IMR-90 (cell line): ENCODE data around the gene JAK1. TPM values are rescaled to one million over a fixed set of nuclear protein-coding genes. Genes with fewer than 3 reads are reported as not detected.

Source experiments
- ATAC-seq: fragments of 200-7000 bp; cut with Tn5 transposase; 2 replicates; pipeline ENCODE4 v1.9.1; 2020; ENCODE audit warnings: low read depth, mild to moderate bottlenecking, moderate library complexity
- BruUV-seq: library from RNA; stranded (reverse); fragments of 400-500 nt; replicated peaks from 2 replicates; lab custom pipeline; 2021; lab: Mats Ljungman, UMichigan
- CTCF ChIA-PET: fragments of 300-600 bp; formaldehyde crosslinking; extraction: SDS; loops from one replicate; lab custom pipeline; 2021; ENCODE audit warnings: antibody characterized with exemption; lab: Yijun Ruan, JAX
- POLR2A ChIA-PET: fragments of 300-600 bp; sonication (Branson Sonifier 250); formaldehyde crosslinking; loops from one replicate; lab custom pipeline; 2022; ENCODE audit warnings: antibody characterized with exemption; ENCODE audit not compliant: unreplicated experiment; lab: Charles Lee
- DNase-seq: peaks from one replicate; pipeline ENCODE4 v3.0.0; 2013
- H2AFZ ChIP-seq: replicated peaks from 2 replicates; pipeline ENCODE3; 2013; ENCODE audit warnings: low read length, mild to moderate bottlenecking; ENCODE audit not compliant: poor library complexity
- H2AK5ac ChIP-seq: 2 replicates; pipeline ENCODE4 v1.6.1; 2013; ENCODE audit warnings: low read depth, low read length, inconsistent platforms
- H2AK9ac ChIP-seq: replicated peaks from 2 replicates; pipeline ENCODE3; 2013; ENCODE audit warnings: mild to moderate bottlenecking, low read depth, low read length, moderate library complexity; ENCODE audit not compliant: poor library complexity
- H2BK120ac ChIP-seq: 2 replicates; pipeline ENCODE4 v1.6.1; 2013; ENCODE audit warnings: low read depth, low read length, inconsistent platforms
- H2BK15ac ChIP-seq: 3 replicates; pipeline ENCODE4 v1.6.1; 2013; ENCODE audit warnings: low read depth, low read length, inconsistent platforms
- H2BK20ac ChIP-seq: 2 replicates; pipeline ENCODE4 v1.6.1; 2013; ENCODE audit warnings: low read depth, mild to moderate bottlenecking, inconsistent platforms, low read length, moderate library complexity
- H2BK5ac ChIP-seq: 2 replicates; pipeline ENCODE4 v1.6.1; 2013; ENCODE audit warnings: mild to moderate bottlenecking, low read depth, low read length, inconsistent platforms; ENCODE audit not compliant: poor library complexity, severe bottlenecking
- H3K14ac ChIP-seq: replicated peaks from 2 replicates; pipeline ENCODE4 v1.6.1; 2013; ENCODE audit warnings: low read depth, low read length, inconsistent platforms
- H3K18ac ChIP-seq: 2 replicates; pipeline ENCODE4 v1.6.1; 2013; ENCODE audit warnings: low read depth, low read length, control low read depth
- H3K23ac ChIP-seq: 2 replicates; pipeline ENCODE4 v1.6.1; 2013; ENCODE audit warnings: low read depth, low read length, inconsistent platforms
- H3K27ac ChIP-seq: 2 replicates; pipeline ENCODE4 v1.5.1; 2013; ENCODE audit warnings: mild to moderate bottlenecking, control low read depth, low read length; ENCODE audit not compliant: insufficient read depth
- H3K27me3 ChIP-seq: 2 replicates; pipeline ENCODE4 v1.6.1; 2013; ENCODE audit warnings: low read length; ENCODE audit not compliant: control insufficient read depth, insufficient read depth
- H3K36me3 ChIP-seq: 2 replicates; pipeline ENCODE4 v1.6.1; 2013; ENCODE audit warnings: low read length, mixed read lengths; ENCODE audit not compliant: control insufficient read depth, insufficient read depth
- H3K4ac ChIP-seq: 2 replicates; pipeline ENCODE4 v1.6.1; 2013; ENCODE audit warnings: low read depth, low read length, inconsistent platforms
- H3K4me1 ChIP-seq: 2 replicates; pipeline ENCODE4 v1.6.1; 2013; ENCODE audit warnings: low read length, mixed read lengths; ENCODE audit not compliant: control insufficient read depth, insufficient read depth
- H3K4me2 ChIP-seq: 2 replicates; pipeline ENCODE4 v1.6.1; 2013; ENCODE audit warnings: low read depth, mild to moderate bottlenecking, control low read depth, low read length, moderate library complexity
- H3K4me3 ChIP-seq: 2 replicates; pipeline ENCODE4 v1.5.1; 2013; ENCODE audit warnings: low read depth, mild to moderate bottlenecking, control low read depth, low read length, moderate library complexity; ENCODE audit not compliant: insufficient read depth
- H3K56ac ChIP-seq: 2 replicates; pipeline ENCODE4 v1.6.1; 2013; ENCODE audit warnings: low read length, inconsistent platforms; ENCODE audit not compliant: insufficient read depth; ENCODE audit errors: extremely low read depth
- H3K79me1 ChIP-seq, 2 experiments: 2 replicates each; pipeline ENCODE4 v1.6.1; 2013; ENCODE audit warnings: low read length in 2 of 2, inconsistent platforms in 1 of 2, low read depth in 1 of 2
- H3K9ac ChIP-seq: 2 replicates; pipeline ENCODE4 v1.6.1; 2013; ENCODE audit warnings: low read depth, low read length, control low read depth
- H3K9me1 ChIP-seq: 2 replicates; pipeline ENCODE4 v1.6.1; 2013; ENCODE audit warnings: low read length, inconsistent platforms; ENCODE audit not compliant: insufficient read depth
- H3K9me3 ChIP-seq: 2 replicates; pipeline ENCODE4 v1.6.1; 2013; ENCODE audit warnings: low read length; ENCODE audit not compliant: control insufficient read depth, insufficient read depth
- H4K20me1 ChIP-seq: 2 replicates; pipeline ENCODE4 v1.6.1; 2013; ENCODE audit warnings: low read length, inconsistent platforms; ENCODE audit not compliant: insufficient read depth
- H4K5ac ChIP-seq: 2 replicates; pipeline ENCODE4 v1.6.1; 2013; ENCODE audit warnings: mild to moderate bottlenecking, low read depth, low read length, control low read depth
- H4K8ac ChIP-seq, 2 experiments: 2 replicates each; pipeline ENCODE4 v1.6.1; 2013; ENCODE audit warnings: low read depth in 2 of 2, low read length in 2 of 2, control low read depth in 1 of 2, inconsistent platforms in 1 of 2
- H4K91ac ChIP-seq: 2 replicates; pipeline ENCODE4 v1.6.1; 2013; ENCODE audit warnings: low read depth, low read length, inconsistent platforms; ENCODE audit not compliant: insufficient read depth
- CHD1 ChIP-seq: IDR thresholded peaks from 2 replicates; pipeline ENCODE4 v1.6.1; 2012; ENCODE audit warnings: low read depth, low read length, improper control_type of control experiment
- CTCF ChIP-seq: conservative IDR thresholded peaks from 2 replicates; pipeline ENCODE4 v1.5.1; 2012; ENCODE audit warnings: mild to moderate bottlenecking, low read depth, low read length, improper control_type of control experiment
- RAD21 ChIP-seq: IDR thresholded peaks from 2 replicates; pipeline ENCODE4 v1.6.1; 2012; ENCODE audit warnings: low read length, improper control_type of control experiment
- SMC3 ChIP-seq: fragments of 150-350 bp; IDR thresholded peaks from 2 replicates; pipeline ENCODE4 v1.6.1; 2016; ENCODE audit warnings: low read depth, mild to moderate bottlenecking, antibody characterized with exemption, low read length, moderate library complexity
- WGBS, 2 experiments: methylation state at CpG; one replicate each; pipeline versions ENCODE4 v1.1.5 to v1.1.7; 2013; ENCODE audit warnings: missing lambda C conversion rate in 2 of 2; ENCODE audit not compliant: insufficient read length in 1 of 2; ENCODE audit errors: extremely low coverage in 2 of 2; 5-methylcytosine and 5-hydroxymethylcytosine counted together
- dilution Hi-C: fragments of 300-500 bp; cut with HindIII; formaldehyde crosslinking; loops from one replicate; pipeline ENCODE4 v1.14.3; 2018; ENCODE audit warnings: low sequenced_read_pairs; ENCODE audit not compliant: unreplicated experiment
- in situ Hi-C: fragments of 300-500 bp; cut with MboI; formaldehyde crosslinking; loops from 3 replicates; pipeline ENCODE4 v1.14.3; 2019; ENCODE audit warnings: low sequenced_read_pairs, inconsistent platforms, mixed read lengths
- intact Hi-C: fragments of 100-400 bp; cut with micrococcal nuclease; formaldehyde crosslinking; loops from 2 replicates; pipeline ENCODE4 v1.10.0; 2022
- polyA plus RNA-seq, 3 experiments: library from polyadenylated mRNA; depleted of rRNA; stranded (reverse); fragments of >200 nt; gene quantifications; 2 replicates each; pipeline ENCODE4 v1.2.3, GENCODE V29; 2012; ENCODE audit warnings: low replicate concordance in 1 of 3
- total RNA-seq: library from RNA; depleted of rRNA; stranded (reverse); fragments of >200 nt; gene quantifications from 2 replicates; pipeline ENCODE4 v1.2.3, GENCODE V29; 2012

Gene JAK1
- total and polyA plus RNA-seq, 2 of the 4 experiments (the other 2 are of a cell fraction), result 76.9 to 103 TPM

- H2AK9ac ChIP-seq, result peak overlapping the region; percentile 8
- H4K91ac ChIP-seq, result no peak overlapping the region; the same call in 1 of the 2 replicates
- no peak overlapping the region for H3K18ac ChIP-seq
- H3K27ac ChIP-seq, result no peak overlapping the region
- no peak overlapping the region for H2AFZ ChIP-seq
- no TSS peak for BruUV-seq
- WGBS, 2 experiments, result 67% methylated on average over 3 of the region's 6 CpGs; no CpG with 5 or more reads in 1 of the 2 experiments
- no peak overlapping the region for H2BK120ac ChIP-seq
- peaks cover 8 to 45% of the 10 kb centered on the region in 2 experiments for H3K79me1 ChIP-seq
- no peak for ATAC-seq
- dilution Hi-C loops, result no loop called here
- H3K4ac ChIP-seq, result no peak overlapping the region
- peaks cover 3% of the 10 kb centered on the region for H3K4me1 ChIP-seq
- POLR2A ChIA-PET, result no interaction called here
- H3K4me2 ChIP-seq, result no peak overlapping the region
- H4K20me1 ChIP-seq, result no peaks in the 10 kb centered on the region; the same call in 1 of the 2 replicates
- no peak for TF ChIP-seq SMC3
- no peak for TF ChIP-seq CHD1
- no peak for TF ChIP-seq RAD21
- TF ChIP-seq CTCF, result no peak
- peaks cover 4% of the 10 kb centered on the region for H3K9me1 ChIP-seq
- H3K9ac ChIP-seq, result no peak overlapping the region
- no peak overlapping the region for H3K56ac ChIP-seq
- no peak overlapping the region for H2BK5ac ChIP-seq
- no peak overlapping the region for H3K23ac ChIP-seq
- no peak overlapping the region for H4K8ac ChIP-seq
- no peaks in the 10 kb centered on the region for H3K9me3 ChIP-seq
- H3K14ac ChIP-seq, result no peak overlapping the region
- no peak overlapping the region for H4K5ac ChIP-seq
- CTCF ChIA-PET, result no interaction called here
- in situ Hi-C loops, result no loop called here
- intact Hi-C loops, result loop anchor here (5.0 kb wide), 2 partner anchors 92 to 132 kb away; partner anchors contain the start of gene JAK1
- DNase-seq, result no peak
- no peak overlapping the region for H2BK20ac ChIP-seq
- no peaks in the 10 kb centered on the region for H3K27me3 ChIP-seq
- peaks cover 39% of the 10 kb centered on the region for H3K36me3 ChIP-seq
- no peak overlapping the region for H3K4me3 ChIP-seq
- no peak overlapping the region for H2AK5ac ChIP-seq
- no peak overlapping the region for H2BK15ac ChIP-seq
These were observed 90.7 kb downstream of the JAK1 start for GRCh38 chr1:64875606-64876005.
